ENCODE measurements around the gene CACNB4.

GRCh38 chr2:152025678-152026287 lies 73.1 kb downstream of the CACNB4 start:
- TF ChIP-seq CTCF (IDR thresholded peaks at IDR 0.05) (peak; percentile 82 to 94 (median 90)), POLR2A (IDR thresholded peaks at IDR 0.05) (no peak)

Data from tibial nerve (tissue), 3 donors.